ENCODE data around the gene SNRPB.

Gene SNRPB

DNA sequence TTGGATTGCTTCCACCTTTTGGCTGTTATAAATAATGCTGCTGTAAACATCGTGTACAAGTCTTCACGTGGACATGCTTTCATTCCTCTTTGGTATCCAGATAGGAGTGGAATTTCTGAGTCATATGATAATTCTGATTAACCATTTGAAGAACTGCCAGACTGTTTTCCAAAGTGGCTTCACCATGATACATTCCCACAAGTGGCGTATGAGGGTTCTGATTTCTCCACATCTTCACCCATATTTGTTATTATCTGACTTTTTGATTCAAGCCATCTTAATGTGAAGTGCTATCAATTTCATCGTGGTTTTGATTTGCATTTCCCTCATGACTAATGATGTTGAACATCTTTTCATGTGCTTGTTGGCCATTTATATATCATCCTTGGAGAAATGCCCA, 2.9 kb upstream of the SNRPB start:
- TF ChIP-seq, protein P1, sequence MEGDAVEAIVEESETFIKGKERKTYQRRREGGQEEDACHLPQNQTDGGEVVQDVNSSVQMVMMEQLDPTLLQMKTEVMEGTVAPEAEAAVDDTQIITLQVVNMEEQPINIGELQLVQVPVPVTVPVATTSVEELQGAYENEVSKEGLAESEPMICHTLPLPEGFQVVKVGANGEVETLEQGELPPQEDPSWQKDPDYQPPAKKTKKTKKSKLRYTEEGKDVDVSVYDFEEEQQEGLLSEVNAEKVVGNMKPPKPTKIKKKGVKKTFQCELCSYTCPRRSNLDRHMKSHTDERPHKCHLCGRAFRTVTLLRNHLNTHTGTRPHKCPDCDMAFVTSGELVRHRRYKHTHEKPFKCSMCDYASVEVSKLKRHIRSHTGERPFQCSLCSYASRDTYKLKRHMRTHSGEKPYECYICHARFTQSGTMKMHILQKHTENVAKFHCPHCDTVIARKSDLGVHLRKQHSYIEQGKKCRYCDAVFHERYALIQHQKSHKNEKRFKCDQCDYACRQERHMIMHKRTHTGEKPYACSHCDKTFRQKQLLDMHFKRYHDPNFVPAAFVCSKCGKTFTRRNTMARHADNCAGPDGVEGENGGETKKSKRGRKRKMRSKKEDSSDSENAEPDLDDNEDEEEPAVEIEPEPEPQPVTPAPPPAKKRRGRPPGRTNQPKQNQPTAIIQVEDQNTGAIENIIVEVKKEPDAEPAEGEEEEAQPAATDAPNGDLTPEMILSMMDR (IDR thresholded peaks at IDR 0.05; ENCODE audit: low read length, missing control alignments) = no peak
- peak; percentile 88 for DNase-seq (ENCODE audit: low read depth)
- no peak overlapping the region for H3K4me3 ChIP-seq (replicated peaks; ENCODE audit: low read depth, low read length)

DNA sequence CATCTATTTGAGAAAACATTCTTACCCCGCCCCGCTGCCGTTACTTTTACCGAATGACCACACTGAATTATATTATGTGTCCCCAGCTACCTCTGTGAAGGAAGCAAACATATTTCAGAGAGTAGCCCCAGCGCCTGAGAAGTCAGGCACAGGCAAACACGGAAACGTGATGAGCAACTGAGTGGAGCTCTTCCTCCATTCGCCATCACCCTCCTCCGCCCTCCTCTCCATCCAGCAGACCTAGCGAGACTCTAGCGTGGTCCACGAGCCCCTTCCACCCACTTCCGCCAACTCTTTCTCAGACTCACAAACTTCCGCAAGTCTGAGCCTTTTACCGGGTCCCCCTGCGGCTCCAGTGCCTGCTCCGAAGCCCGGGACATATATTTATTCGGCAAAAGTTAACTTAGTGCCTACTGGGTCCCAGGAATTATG, 582 bp downstream of the SNRPB start:
- H3K4me3 ChIP-seq (replicated peaks; ENCODE audit: low read depth, low read length) = peak overlapping the region; percentile 86
- peak; percentile 49 for DNase-seq (ENCODE audit: low read depth)
- TF ChIP-seq, protein P1 (IDR thresholded peaks at IDR 0.05; ENCODE audit: low read length, missing control alignments) = no peak

DNA sequence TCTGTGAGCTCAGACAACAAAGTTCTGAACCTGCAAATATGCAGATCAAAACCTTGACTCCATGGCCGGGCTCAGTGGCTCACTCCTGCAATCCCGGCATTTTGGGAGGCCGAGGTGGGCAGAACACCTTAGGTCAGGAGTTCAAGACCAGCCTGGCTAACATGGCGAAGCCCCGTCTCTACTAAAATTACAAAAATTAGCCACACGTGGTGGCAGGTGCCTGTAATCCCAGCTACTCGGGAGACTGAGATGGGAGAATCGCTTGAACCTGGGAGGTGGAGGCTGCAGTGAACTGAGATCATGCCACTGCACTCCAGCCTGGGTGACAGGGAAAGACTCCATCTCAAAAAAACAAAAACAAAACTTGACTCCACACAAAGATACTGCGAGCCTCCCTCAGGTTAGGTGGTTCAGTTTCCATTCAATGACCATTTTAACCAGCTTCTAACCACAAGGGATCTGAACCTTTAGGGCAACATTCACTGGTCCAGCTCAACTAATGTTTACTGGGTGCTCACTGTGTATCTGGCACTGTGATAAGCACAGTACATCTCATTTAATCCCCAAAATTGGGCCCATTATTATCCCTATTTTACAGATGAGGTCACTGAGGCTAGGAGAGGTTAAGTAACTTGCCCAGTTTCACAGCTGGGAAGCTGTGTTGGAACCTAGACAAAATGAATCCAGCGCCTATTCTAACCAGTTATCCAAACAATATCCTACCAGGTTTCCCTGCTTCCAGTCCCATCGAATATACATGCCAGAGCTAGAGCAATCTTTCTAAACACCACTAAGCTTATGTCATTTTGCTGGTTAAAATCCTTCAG, 1.8 kb downstream of the SNRPB start:
- TF ChIP-seq, protein P1 (IDR thresholded peaks at IDR 0.05; ENCODE audit: low read length, missing control alignments) = no peak
- H3K4me3 ChIP-seq (replicated peaks; ENCODE audit: low read depth, low read length) = peak overlapping the region; percentile 86
- DNase-seq (ENCODE audit: low read depth) = peak; percentile 17

DNA sequence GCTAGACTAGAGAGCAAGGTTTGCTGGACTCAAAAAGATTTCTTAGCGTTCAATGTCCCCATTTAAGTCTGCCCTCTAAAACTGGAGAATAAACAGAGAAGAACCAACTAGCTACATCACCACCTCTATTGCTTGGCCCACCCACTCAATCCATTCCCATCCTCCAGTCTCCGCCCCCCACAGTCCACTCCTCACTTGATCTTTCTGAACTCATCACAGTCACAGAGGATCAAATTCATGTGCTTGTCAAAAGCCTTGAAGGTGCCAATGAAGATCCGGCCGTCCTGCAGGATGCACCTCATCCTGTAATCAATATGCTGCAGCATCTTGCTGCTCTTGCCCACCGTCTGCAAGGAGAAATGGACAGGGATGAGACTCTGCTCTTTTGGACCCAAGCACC, 3.2 kb downstream of the SNRPB start:
- TF ChIP-seq, protein P1 (IDR thresholded peaks at IDR 0.05; ENCODE audit: low read length, missing control alignments) = no peak
- no peak overlapping the region for H3K4me3 ChIP-seq (replicated peaks; ENCODE audit: low read depth, low read length)
- no peak for DNase-seq (ENCODE audit: low read depth)

DNA sequence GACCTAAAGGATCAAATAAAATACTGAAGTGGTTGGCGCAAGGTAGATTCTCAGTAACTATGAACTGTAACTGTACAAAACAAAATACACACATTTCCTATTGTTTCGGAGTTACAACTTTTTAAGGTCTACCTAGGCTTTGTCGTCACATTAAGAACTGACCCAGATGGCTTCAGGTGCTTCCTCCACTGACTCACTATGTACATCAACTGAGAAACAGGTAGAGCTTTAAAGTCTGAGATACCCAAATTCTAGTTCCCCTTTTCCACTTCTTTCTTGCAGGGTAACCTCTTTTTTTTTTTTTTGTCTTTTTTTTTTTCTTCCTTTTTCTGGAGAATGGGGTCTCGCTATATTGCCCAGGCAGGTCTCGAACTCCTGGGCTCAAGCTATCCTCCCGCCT, 5.5 kb downstream of the SNRPB start:
- no peak for DNase-seq (ENCODE audit: low read depth)
- H3K4me3 ChIP-seq (replicated peaks; ENCODE audit: low read depth, low read length) = no peak overlapping the region
- TF ChIP-seq, protein P1 (IDR thresholded peaks at IDR 0.05; ENCODE audit: low read length, missing control alignments) = no peak

DNA sequence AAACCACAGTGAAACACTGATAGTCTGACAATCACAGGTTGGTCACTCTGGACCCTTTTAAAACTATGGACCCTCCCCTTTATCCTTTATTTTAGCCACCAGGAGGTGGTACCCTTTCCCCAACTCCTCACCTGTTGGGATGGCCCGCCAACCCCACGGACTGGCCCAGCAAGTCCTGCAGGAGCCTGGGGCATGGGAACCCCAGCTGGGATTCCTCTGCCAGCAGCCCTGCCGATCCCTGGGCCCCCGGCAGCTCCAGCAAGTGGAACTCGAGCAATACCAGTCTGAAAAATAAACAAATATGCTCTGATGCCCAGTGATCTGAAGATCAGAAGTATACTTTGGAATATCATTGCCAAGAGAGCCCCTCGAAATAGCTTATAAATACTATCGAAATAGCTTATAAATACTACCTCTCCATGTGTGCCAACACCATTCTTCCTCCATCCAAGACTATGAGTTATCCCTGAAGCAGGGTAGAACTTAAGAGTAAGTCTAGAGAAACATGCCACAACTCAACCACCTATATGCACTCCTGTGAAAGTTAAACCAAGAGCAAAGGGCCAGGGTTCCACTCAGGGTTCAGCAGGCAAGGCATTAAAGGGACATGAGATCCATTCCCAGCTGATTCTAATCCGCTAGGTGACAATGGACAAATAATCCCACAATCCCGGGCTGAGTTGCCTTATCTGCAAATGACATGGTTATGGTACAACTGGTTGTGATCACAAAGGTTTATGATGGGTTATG, 6.8 kb downstream of the SNRPB start:
- no peak overlapping the region for H3K4me3 ChIP-seq (replicated peaks; ENCODE audit: low read depth, low read length)
- DNase-seq (ENCODE audit: low read depth) = no peak
- TF ChIP-seq, protein P1 (IDR thresholded peaks at IDR 0.05; ENCODE audit: low read length, missing control alignments) = no peak
